ENCODE measurements around the gene SPPL2B. TPM values are rescaled to one million over a fixed set of nuclear protein-coding genes. Genes with fewer than 3 reads are reported as not detected.

Gene SPPL2B
- total RNA-seq, 1 donor from 2014 or later: 36.1 TPM

GRCh38 chr19:2323707-2324106, 4.8 kb upstream of the SPPL2B start:
- DNase-seq (ENCODE audit: low read depth): no peak
- Histone ChIP-seq H3K36me3 (ENCODE audit: control insufficient read depth, insufficient read depth, low read length) (no peaks in the 10 kb centered on the region), H3K27me3 (ENCODE audit: control insufficient read depth, insufficient read depth, low read length) (no peaks in the 10 kb centered on the region), H3K4me3 (ENCODE audit: low read depth, low read length) (no peak overlapping the region)
- no peak for TF ChIP-seq CTCF (IDR thresholded peaks at IDR 0.05; ENCODE audit: insufficient read depth, low read length, poor library complexity, severe bottlenecking)

GRCh38 chr19:2324220-2324948, 4.1 kb upstream of the SPPL2B start:
- TF ChIP-seq CTCF (IDR thresholded peaks at IDR 0.05; ENCODE audit: insufficient read depth, low read length, poor library complexity, severe bottlenecking): no peak
- DNase-seq (ENCODE audit: low read depth): no peak
- Histone ChIP-seq H3K27me3 (ENCODE audit: control insufficient read depth, insufficient read depth, low read length) (no peaks in the 10 kb centered on the region), H3K36me3 (ENCODE audit: control insufficient read depth, insufficient read depth, low read length) (no peaks in the 10 kb centered on the region), H3K4me3 (ENCODE audit: low read depth, low read length) (no peak overlapping the region)

- TF ChIP-seq CTCF (IDR thresholded peaks at IDR 0.05; ENCODE audit: insufficient read depth, low read length, poor library complexity, severe bottlenecking): no peak
- Histone ChIP-seq H3K4me3 (ENCODE audit: low read depth, low read length) (no peak overlapping the region), H3K27me3 (ENCODE audit: control insufficient read depth, insufficient read depth, low read length) (no peaks in the 10 kb centered on the region), H3K36me3 (ENCODE audit: control insufficient read depth, insufficient read depth, low read length) (no peaks in the 10 kb centered on the region)
- no peak for DNase-seq (ENCODE audit: low read depth)
Observed at GRCh38 chr19:2325281-2326046, 3.0 kb upstream of the SPPL2B start.

- no peak for TF ChIP-seq CTCF (IDR thresholded peaks at IDR 0.05; ENCODE audit: insufficient read depth, low read length, poor library complexity, severe bottlenecking)
Observed at GRCh38 chr19:2326699-2327360, 1.7 kb upstream of the SPPL2B start.

GRCh38 chr19:2327773-2328400, 597 bp upstream of the SPPL2B start:
- no peak for TF ChIP-seq CTCF (IDR thresholded peaks at IDR 0.05; ENCODE audit: insufficient read depth, low read length, poor library complexity, severe bottlenecking)
- Histone ChIP-seq H3K4me3 (ENCODE audit: low read depth, low read length) (peak overlapping the region; percentile 95), H3K27me3 (ENCODE audit: control insufficient read depth, insufficient read depth, low read length) (no peaks in the 10 kb centered on the region)

More at GRCh38 chr19:2326699-2327360, 1.7 kb upstream of the SPPL2B start:
- Histone ChIP-seq H3K36me3 (ENCODE audit: control insufficient read depth, insufficient read depth, low read length) (no peaks in the 10 kb centered on the region), H3K4me3 (ENCODE audit: low read depth, low read length) (no peak overlapping the region), H3K27me3 (ENCODE audit: control insufficient read depth, insufficient read depth, low read length) (no peaks in the 10 kb centered on the region)
- DNase-seq (ENCODE audit: low read depth): no peak

More at GRCh38 chr19:2327773-2328400, 597 bp upstream of the SPPL2B start:
- no peaks in the 10 kb centered on the region for H3K36me3 ChIP-seq (ENCODE audit: control insufficient read depth, insufficient read depth, low read length)
- DNase-seq (ENCODE audit: low read depth): peak; percentile 63

Measured in kidney epithelial cell (primary cell).